Lung (tissue), 12 donors: Measurements from ENCODE around the gene TGFB2. TPM values are rescaled to one million over a fixed set of nuclear protein-coding genes. Genes with fewer than 3 reads are reported as not detected.

Source experiments
- ATAC-seq: fragments of 200-7000 bp; cut with Tn5 transposase; one replicate; pipeline ENCODE4 v1.9.1; 2020; ENCODE audit warnings: moderate number of reproducible peaks; ENCODE audit not compliant: insufficient read depth, low FRiP score
- DNase-seq, 3 donors: peaks; one replicate each; pipeline ENCODE4 v3.0.0-alpha.2; 2013 to 2017
- H3K27ac ChIP-seq, 2 donors: one replicate each; pipeline ENCODE4 v1.5.1; 2013; ENCODE audit warnings: mild to moderate bottlenecking in 2 of 2, moderate library complexity in 2 of 2, control low read depth in 1 of 2, inconsistent platforms in 1 of 2, low read depth in 1 of 2, low read length in 1 of 2
- H3K27me3 ChIP-seq, 3 donors: one replicate each; pipeline ENCODE4 v1.5.1; 2013; ENCODE audit warnings: low read length in 2 of 3; ENCODE audit not compliant: control insufficient read depth in 3 of 3, insufficient read depth in 3 of 3
- H3K36me3 ChIP-seq, 4 donors: one replicate each; pipeline ENCODE4 v1.5.1; 2013; ENCODE audit warnings: low read length in 4 of 4, mild to moderate bottlenecking in 1 of 4, moderate library complexity in 1 of 4; ENCODE audit not compliant: control insufficient read depth in 4 of 4, insufficient read depth in 4 of 4
- H3K4me1 ChIP-seq, 5 donors: one replicate each; pipeline ENCODE4 v1.5.1; 2013; ENCODE audit warnings: low read length in 5 of 5, mild to moderate bottlenecking in 2 of 5, moderate library complexity in 1 of 5; ENCODE audit not compliant: control insufficient read depth in 5 of 5, insufficient read depth in 5 of 5
- H3K4me3 ChIP-seq: one replicate; pipeline ENCODE4 v1.5.1; 2013; ENCODE audit warnings: mild to moderate bottlenecking, control low read depth, moderate library complexity
- H3K9ac ChIP-seq, 2 donors: one replicate each; pipeline ENCODE4 v1.5.1; 2013; ENCODE audit warnings: low read length in 2 of 2, control low read depth in 1 of 2; ENCODE audit not compliant: insufficient read depth in 1 of 2
- H3K9me3 ChIP-seq, 4 donors: one replicate each; pipeline ENCODE4 v1.5.1; 2013; ENCODE audit warnings: low read length in 3 of 4, mild to moderate bottlenecking in 1 of 4, moderate library complexity in 1 of 4; ENCODE audit not compliant: control insufficient read depth in 4 of 4, insufficient read depth in 3 of 4
- CTCF ChIP-seq: IDR thresholded peaks from 2 replicates; pipeline ENCODE4 v1.5.1; 2012; ENCODE audit warnings: mild to moderate bottlenecking; ENCODE audit errors: control extremely low read depth, extremely low read depth
- whole genome bisulfite sequencing, 2 donors: extraction: QIAGEN DNeasy Blood & Tissue Kit; methylation state at CpG; one replicate each; pipeline ENCODE4 v1.1.7; 2013; 5-methylcytosine and 5-hydroxymethylcytosine counted together
- polyA plus RNA-seq, 2 donors: library from polyadenylated mRNA; stranded (reverse); fragments of 200-250 nt; gene quantifications; one replicate each; pipeline ENCODE4 v1.2.1, GENCODE V29; 2013
- total RNA-seq, 2 donors: library from RNA; depleted of rRNA in 1 of 2; stranded (reverse); fragments of >200 nt in 1 of 2; gene quantifications; one replicate each; pipeline ENCODE4 v1.2.1, GENCODE V29; 2014 to 2021
- donor health status: control.
- donor health status: control.
- donor health status: Bipolar disorder and iron deficiency.
- donor health status: healthy.
- donor health status: DM: yes; HTN: yes; CAD: no.

The TGFB2 gene
- total and polyA plus RNA-seq, 4 donors = 1.9 to 53.7 (median 3.8) TPM

GRCh38 chr1:218466341-218467010, 121.3 kb downstream of the TGFB2 start:
- TF ChIP-seq CTCF = no peak
- Histone ChIP-seq H3K9ac (no peak overlapping the region), H3K36me3 (no peaks in the 10 kb centered on the region), H3K4me3 (no peak overlapping the region), H3K27me3 (no peaks in the 10 kb centered on the region), H3K4me1 (peaks cover 0 to 15% (median 6%) of the 10 kb centered on the region in 5 donors), H3K9me3 (no peaks in the 10 kb centered on the region), H3K27ac (no peak overlapping the region)
- 77 to 79% methylated on average over 6 of the region's 6 CpGs for WGBS, 2 donors
- ATAC-seq (no peak), DNase-seq (peak in 2 of 3 donors; percentile 45 to 56)

- no peaks in the 10 kb centered on the region for H3K27me3 ChIP-seq
- 76 to 79% methylated on average over 8 of the region's 8 CpGs for WGBS, 2 donors
- H3K27ac ChIP-seq = no peak overlapping the region
- ATAC-seq (no peak), DNase-seq (peak in 2 of 3 donors; percentile 73 to 79)
- H3K9ac ChIP-seq = no peak overlapping the region
- H3K36me3 ChIP-seq = no peaks in the 10 kb centered on the region
- no peak overlapping the region for H3K4me3 ChIP-seq
- no peak for TF ChIP-seq CTCF
- H3K4me1 ChIP-seq = peaks cover 0 to 15% (median 6%) of the 10 kb centered on the region in 5 donors
- no peaks in the 10 kb centered on the region for H3K9me3 ChIP-seq
Measured at GRCh38 chr1:218467101-218468072, 122.3 kb downstream of the TGFB2 start.

GRCh38 chr1:218468711-218469110, 123.6 kb downstream of the TGFB2 start:
- no peak for DNase-seq
- WGBS, 2 donors = 61 to 72% methylated on average over 4 of the region's 4 CpGs
- H3K9ac ChIP-seq = no peak overlapping the region
- H3K27ac ChIP-seq = no peak overlapping the region
- TF ChIP-seq CTCF = no peak
- H3K27me3 ChIP-seq = no peaks in the 10 kb centered on the region
- no peak overlapping the region for H3K4me3 ChIP-seq
- H3K4me1 ChIP-seq = peaks cover 0 to 10% (median 0%) of the 10 kb centered on the region in 5 donors
- no peaks in the 10 kb centered on the region for H3K36me3 ChIP-seq
- no peak for ATAC-seq
- H3K9me3 ChIP-seq = no peaks in the 10 kb centered on the region
